Mucosa of rectum (tissue), 2 donors: ENCODE results near the gene NBPF1.
"Not testable (repeated sequence)": the region's sequence is repeated elsewhere in the genome, so short reads cannot be mapped to it uniquely, and the experiment has no call there.

Source experiments
- H3K27ac ChIP-seq, 2 donors: one replicate each; pipeline ENCODE4 v1.7.0; 2013; ENCODE audit warnings: inconsistent platforms in 2 of 2, low read depth in 2 of 2, low read length in 2 of 2
- H3K27me3 ChIP-seq, 2 donors: one replicate each; pipeline ENCODE4 v1.7.0; 2013; ENCODE audit warnings: low read length in 2 of 2; ENCODE audit not compliant: control insufficient read depth in 2 of 2, insufficient read depth in 2 of 2
- H3K36me3 ChIP-seq, 2 donors: one replicate each; pipeline ENCODE4 v1.7.0; 2013; ENCODE audit warnings: low read length in 2 of 2; ENCODE audit not compliant: control insufficient read depth in 2 of 2, insufficient read depth in 2 of 2
- H3K4me1 ChIP-seq, 2 donors: one replicate each; pipeline ENCODE4 v1.7.0; 2013; ENCODE audit warnings: low read length in 2 of 2, mild to moderate bottlenecking in 1 of 2; ENCODE audit not compliant: control insufficient read depth in 2 of 2, insufficient read depth in 2 of 2
- H3K4me3 ChIP-seq, 2 donors: one replicate each; pipeline ENCODE4 v1.7.0; 2013; ENCODE audit warnings: low read length in 2 of 2
- H3K9ac ChIP-seq, 2 donors: one replicate each; pipeline ENCODE4 v1.7.0; 2013; ENCODE audit warnings: low read length in 2 of 2, low read depth in 1 of 2, mild to moderate bottlenecking in 1 of 2
- H3K9me3 ChIP-seq, 2 donors: one replicate each; pipeline ENCODE4 v1.7.0; 2013; ENCODE audit warnings: low read length in 2 of 2; ENCODE audit not compliant: control insufficient read depth in 2 of 2
- donor health status: healthy.
- donor health status: Normal muscosa, but diverticular disease.

Gene NBPF1

DNA sequence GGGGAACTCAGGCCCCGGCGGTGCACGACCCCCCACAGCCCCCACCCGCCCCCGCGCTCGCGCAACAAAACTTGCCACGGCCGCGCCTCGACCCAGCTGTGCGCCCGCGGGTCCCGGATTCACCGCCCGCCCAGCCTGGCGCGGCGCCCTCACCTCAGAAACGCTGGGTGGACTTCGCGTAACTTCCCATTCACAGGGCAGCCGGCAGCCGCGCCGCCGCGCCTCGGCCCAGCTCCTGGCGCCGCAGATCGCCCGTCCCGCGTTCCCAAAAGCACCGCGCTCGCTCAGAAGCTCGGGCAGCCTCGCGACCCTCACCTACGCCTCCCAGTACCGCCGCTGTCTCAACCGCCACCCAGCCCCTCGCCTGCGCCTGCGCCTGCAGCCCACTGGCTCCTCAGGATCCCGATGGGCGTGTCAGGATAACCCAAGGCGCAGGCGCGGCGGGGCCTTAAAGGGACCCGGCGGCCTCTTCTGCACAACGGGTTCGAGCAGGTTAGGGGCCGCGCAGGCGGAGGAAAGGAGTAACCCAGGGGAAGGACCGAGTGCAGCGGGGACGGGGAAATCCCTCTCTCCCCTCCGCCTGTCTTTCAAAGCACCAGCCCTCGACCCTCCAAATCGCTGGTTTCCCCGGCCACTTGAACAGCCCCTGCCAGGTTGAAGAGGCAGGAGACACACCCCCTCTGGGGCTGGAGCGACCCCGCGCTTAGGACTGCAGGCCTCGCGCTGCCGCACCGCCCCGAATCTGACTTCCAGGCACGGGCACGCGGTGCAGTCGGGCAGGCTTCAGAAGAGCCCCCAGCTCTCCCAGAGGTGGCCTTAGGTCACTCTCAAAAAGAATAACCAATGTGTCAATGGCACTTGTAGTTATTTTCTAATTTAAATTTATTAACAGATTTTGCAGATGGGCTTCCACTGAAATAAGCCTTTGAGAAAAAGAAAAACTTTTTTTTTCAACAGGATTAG is at the start of gene NBPF1:
Gene NBPF1, minus strand, starts transcription at position 380 of the 963 bp plus-strand sequence.
- H3K4me3 ChIP-seq = peak within 1 kb of the TSS; percentile 75 to 87
- H3K9ac ChIP-seq = peak within 1 kb of the TSS; percentile 72 to 80
- H3K27ac ChIP-seq = peak within 1 kb of the TSS; percentile 76 to 88
- peaks cover under 1 to 6% of the 10 kb centered on the region in 2 donors for H3K36me3 ChIP-seq
- H3K27me3 ChIP-seq = peaks cover 0 to 3% of the 10 kb centered on the region in 2 donors
- no peaks in the 10 kb centered on the region for H3K9me3 ChIP-seq
- peaks cover 13 to 15% of the 10 kb centered on the region in 2 donors for H3K4me1 ChIP-seq

DNA sequence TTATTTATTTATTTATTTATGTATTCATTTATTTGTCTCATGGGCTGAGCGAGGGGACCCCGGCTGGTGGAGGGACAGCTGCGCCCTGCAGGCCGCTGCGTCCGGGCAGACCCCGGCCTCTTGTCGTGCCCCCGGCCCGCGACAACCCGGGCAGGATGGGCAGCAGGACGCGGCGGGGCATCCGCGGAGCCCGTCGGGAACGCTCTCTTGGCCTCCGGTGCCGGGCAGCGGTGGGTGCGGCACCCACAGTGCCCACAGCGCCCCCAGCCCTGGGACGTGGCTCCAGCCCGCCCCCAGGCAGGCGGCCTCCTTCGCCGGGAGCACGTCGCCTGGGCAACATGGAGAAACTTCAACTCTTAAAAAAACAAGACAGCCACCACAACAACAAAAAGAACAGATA is 44.9 kb upstream of the NBPF1 start:
- not testable (repeated sequence) for H3K9me3 ChIP-seq, H3K27ac ChIP-seq, H3K27me3 ChIP-seq, H3K9ac ChIP-seq, H3K36me3 ChIP-seq, H3K4me1 ChIP-seq, H3K4me3 ChIP-seq

DNA sequence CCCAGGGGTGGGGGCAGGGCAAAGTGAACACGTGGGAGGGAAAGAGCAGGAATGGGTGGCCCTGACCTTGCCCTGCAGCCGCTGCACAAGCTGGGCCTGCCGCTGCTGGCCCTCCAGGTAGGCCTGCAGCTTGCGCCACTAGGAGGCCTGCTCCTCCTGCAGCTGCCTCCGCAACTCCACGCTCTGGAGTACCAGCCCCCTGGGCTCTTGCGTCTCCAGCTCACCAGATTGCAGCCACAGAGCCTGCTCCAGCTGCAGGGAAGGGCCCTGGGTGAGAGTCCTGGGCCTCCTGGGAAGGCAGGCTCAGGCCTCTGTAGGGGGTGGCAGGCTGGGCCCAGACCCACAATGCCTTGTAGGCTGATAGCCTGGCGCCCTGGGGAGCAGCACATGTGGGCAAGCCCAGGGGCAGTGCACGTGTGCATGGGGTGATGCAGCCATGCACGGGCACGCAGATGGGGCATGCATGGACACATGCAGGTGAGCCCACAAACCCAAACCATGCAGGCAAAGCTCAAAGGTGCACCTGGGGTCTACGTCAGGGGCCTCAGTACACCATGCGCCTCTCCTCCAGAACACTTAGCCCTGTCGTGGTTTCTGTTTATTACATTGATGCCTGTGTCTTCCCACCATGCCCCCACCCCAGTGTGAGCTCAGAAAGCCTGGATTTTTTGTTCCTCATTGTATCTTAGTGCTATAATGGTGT is 43.8 kb upstream of the NBPF1 start:
- not testable (repeated sequence) for H3K27ac ChIP-seq, H3K9ac ChIP-seq, H3K27me3 ChIP-seq, H3K9me3 ChIP-seq, H3K4me3 ChIP-seq, H3K36me3 ChIP-seq, H3K4me1 ChIP-seq

- H3K4me3 ChIP-seq = not testable (repeated sequence)
Measured at GRCh38 chr1:16656574-16656973, 43.2 kb upstream of the NBPF1 start.

DNA sequence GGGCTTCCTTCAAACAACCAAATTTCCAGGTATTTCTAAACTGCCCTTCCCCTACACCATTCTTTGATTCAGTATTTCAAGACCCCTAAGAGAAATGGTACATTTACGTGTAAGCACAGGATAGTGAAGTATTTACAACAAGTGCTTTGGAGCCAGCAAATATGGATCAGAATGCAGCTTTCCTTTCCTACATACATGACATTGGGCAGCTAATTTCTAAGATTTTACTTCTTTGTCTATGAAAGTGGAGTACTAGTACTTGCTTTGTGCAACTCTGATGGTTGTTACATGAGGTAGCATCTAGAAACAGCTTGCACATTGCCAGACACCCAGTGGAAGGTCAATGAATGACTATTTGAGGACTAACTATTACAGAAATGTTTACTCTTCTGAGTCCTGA is 38.2 kb upstream of the NBPF1 start:
- not testable (repeated sequence) for H3K9ac ChIP-seq, H3K36me3 ChIP-seq, H3K9me3 ChIP-seq, H3K27me3 ChIP-seq, H3K4me1 ChIP-seq, H3K4me3 ChIP-seq, H3K27ac ChIP-seq

More at GRCh38 chr1:16656574-16656973, 43.2 kb upstream of the NBPF1 start:
- H3K9me3 ChIP-seq, H3K27me3 ChIP-seq, H3K4me1 ChIP-seq, H3K36me3 ChIP-seq, H3K27ac ChIP-seq, H3K9ac ChIP-seq: not testable (repeated sequence)

GRCh38 chr1:16649960-16650359 is 36.6 kb upstream of the NBPF1 start:
- not testable (repeated sequence) for H3K27me3 ChIP-seq, H3K27ac ChIP-seq, H3K9me3 ChIP-seq, H3K36me3 ChIP-seq, H3K4me1 ChIP-seq, H3K4me3 ChIP-seq, H3K9ac ChIP-seq

- not testable (repeated sequence) for H3K36me3 ChIP-seq, H3K9ac ChIP-seq, H3K9me3 ChIP-seq, H3K27me3 ChIP-seq, H3K4me3 ChIP-seq, H3K4me1 ChIP-seq, H3K27ac ChIP-seq
Measured at GRCh38 chr1:16649390-16649789, 36.0 kb upstream of the NBPF1 start.

- H3K4me3 ChIP-seq, H3K27me3 ChIP-seq, H3K27ac ChIP-seq, H3K36me3 ChIP-seq, H3K9ac ChIP-seq, H3K9me3 ChIP-seq: not testable (repeated sequence)
- H3K4me1 ChIP-seq = peaks cover 11% of the 10 kb centered on the region in 2 donors
Measured at GRCh38 chr1:16648756-16649155, 35.4 kb upstream of the NBPF1 start.

GRCh38 chr1:16648250-16648649 is 34.9 kb upstream of the NBPF1 start:
- not testable (repeated sequence) for H3K27me3 ChIP-seq, H3K9me3 ChIP-seq, H3K4me3 ChIP-seq, H3K9ac ChIP-seq, H3K27ac ChIP-seq, H3K36me3 ChIP-seq
- H3K4me1 ChIP-seq = peaks cover 16% of the 10 kb centered on the region in 2 donors
